IPS-18a (cell line): ENCODE results near the gene CYP2C18.
"Not testable (repeated sequence)": the region's sequence is repeated elsewhere in the genome, so short reads cannot be mapped to it uniquely, and the experiment has no call there.

Experiments used
- H3K27ac ChIP-seq: one replicate; pipeline ENCODE4 v1.5.1; 2013; ENCODE audit warnings: low read length
- H3K27me3 ChIP-seq: one replicate; pipeline ENCODE4 v1.6.1; 2013; ENCODE audit warnings: mild to moderate bottlenecking, low read length; ENCODE audit not compliant: control insufficient read depth, insufficient read depth
- H3K36me3 ChIP-seq: one replicate; pipeline ENCODE4 v1.6.1; 2013; ENCODE audit warnings: low read depth, low read length; ENCODE audit not compliant: control insufficient read depth
- H3K4me1 ChIP-seq: one replicate; pipeline ENCODE4 v1.6.1; 2013; ENCODE audit warnings: low read depth, low read length; ENCODE audit not compliant: control insufficient read depth
- H3K4me3 ChIP-seq: one replicate; pipeline ENCODE4 v1.5.1; 2013; ENCODE audit warnings: low read length
- H3K9ac ChIP-seq: one replicate; pipeline ENCODE4 v1.6.1; 2013; ENCODE audit warnings: mild to moderate bottlenecking, low read length, moderate library complexity
- H3K9me3 ChIP-seq: one replicate; pipeline ENCODE4 v1.6.1; 2013; ENCODE audit warnings: low read depth, low read length; ENCODE audit not compliant: control insufficient read depth

The CYP2C18 gene

DNA sequence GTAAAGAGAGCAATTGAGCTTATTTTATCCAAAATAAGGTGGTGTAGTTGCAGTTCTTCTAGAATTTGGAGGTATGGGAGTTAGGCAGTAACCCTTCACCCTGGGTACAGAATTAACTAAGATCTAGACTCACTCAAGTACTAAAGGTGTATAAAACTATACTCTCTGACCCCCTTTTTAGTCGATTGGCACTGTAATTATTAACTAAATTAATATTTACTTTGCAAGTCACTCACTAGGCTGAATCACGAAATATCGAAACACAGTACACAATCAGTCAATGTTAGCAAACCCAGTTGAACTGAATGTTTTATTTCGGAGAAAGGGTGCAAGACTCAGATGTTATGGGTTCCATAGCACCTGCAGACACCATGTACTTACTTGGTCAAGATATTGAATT, 64.3 kb downstream of the CYP2C18 start:
- no peaks in the 10 kb centered on the region for H3K36me3 ChIP-seq
- no peak overlapping the region for H3K27ac ChIP-seq
- H3K9me3 ChIP-seq, result peaks cover 7% of the 10 kb centered on the region
- no peaks in the 10 kb centered on the region for H3K27me3 ChIP-seq
- H3K4me3 ChIP-seq, result no peak overlapping the region
- no peak overlapping the region for H3K9ac ChIP-seq
- H3K4me1 ChIP-seq, result no peaks in the 10 kb centered on the region

DNA sequence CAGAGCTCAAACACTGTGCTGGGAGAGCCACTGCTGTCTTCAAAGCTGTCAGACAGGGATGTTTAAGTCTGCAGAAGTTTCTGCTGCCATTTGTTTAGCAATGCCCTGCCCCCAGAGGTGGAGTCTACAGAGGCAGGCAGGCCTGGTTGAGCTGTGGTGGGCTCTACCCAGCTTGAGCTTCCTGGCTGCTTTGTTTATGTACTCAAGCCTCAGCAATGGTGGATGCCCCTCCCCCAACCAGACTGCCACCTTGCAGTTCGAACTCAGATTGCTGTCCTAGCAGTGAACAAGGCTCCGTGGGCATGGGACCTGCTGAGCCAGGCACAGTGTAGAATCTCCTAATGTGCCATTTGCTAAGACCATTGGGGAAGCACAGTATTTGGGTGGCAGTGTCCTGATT, 74.4 kb downstream of the CYP2C18 start:
- no peak overlapping the region for H3K27ac ChIP-seq
- no peaks in the 10 kb centered on the region for H3K27me3 ChIP-seq
- H3K9ac ChIP-seq, result no peak overlapping the region
- no peaks in the 10 kb centered on the region for H3K36me3 ChIP-seq
- no peaks in the 10 kb centered on the region for H3K9me3 ChIP-seq
- H3K4me3 ChIP-seq, result no peak overlapping the region
- H3K4me1 ChIP-seq, result no peaks in the 10 kb centered on the region

DNA sequence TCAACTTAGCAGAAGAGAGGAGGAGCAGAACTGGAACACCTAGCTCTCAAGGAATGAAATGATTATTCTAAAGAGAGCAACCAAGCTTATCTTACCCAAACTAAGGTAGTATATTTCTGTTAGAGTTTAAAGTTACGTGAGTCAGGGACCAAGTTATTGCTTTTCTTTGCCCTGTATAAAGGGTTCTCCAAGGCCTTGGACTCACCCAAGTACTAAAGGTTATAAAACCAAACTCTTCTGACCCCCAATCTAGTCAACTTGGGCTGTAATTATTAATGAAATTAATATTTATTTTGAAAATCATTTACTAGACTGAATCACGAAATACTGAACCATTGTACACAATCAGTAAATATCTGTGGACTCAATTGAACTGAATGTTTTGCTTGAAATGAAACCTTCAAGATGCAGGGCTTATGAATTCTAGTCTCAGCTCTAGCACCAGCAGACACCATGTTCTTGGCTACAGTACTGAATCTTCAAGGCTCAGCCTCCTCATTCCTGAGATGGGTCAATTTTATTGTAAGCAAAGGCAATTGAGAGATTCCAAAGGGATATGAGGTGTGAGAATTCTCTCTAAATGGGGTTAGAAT, 77.2 kb downstream of the CYP2C18 start:
- Histone ChIP-seq H3K36me3 (no peaks in the 10 kb centered on the region), H3K9ac (no peak overlapping the region), H3K4me3 (no peak overlapping the region), H3K27ac (no peak overlapping the region), H3K4me1 (no peaks in the 10 kb centered on the region), H3K27me3 (no peaks in the 10 kb centered on the region), H3K9me3 (no peaks in the 10 kb centered on the region)

DNA sequence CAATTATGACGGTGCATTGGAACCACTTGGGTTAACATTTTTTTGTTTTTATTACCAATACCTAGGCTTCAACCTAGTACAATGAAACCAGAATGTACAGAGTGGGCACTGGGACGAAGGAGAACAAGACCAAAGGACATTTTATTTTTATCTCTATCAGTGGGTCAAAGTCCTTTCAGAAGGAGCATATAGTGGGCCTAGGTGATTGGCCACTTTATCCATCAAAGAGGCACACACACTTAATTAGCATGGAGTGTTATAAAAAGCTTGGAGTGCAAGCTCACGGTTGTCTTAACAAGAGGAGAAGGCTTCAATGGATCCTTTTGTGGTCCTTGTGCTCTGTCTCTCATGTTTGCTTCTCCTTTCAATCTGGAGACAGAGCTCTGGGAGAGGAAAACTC, 78.9 kb downstream of the CYP2C18 start, which contains the start of gene CYP2C19:
CYP2C19 (plus strand) TSS at position 289 of the 400 bp plus-strand sequence; CDS start at position 314, 25 bp downstream.
- Histone ChIP-seq H3K4me1 (no peaks in the 10 kb centered on the region), H3K36me3 (no peaks in the 10 kb centered on the region), H3K27ac (no peak within 1 kb of the TSS), H3K27me3 (no peaks in the 10 kb centered on the region), H3K9ac (no peak within 1 kb of the TSS), H3K9me3 (no peaks in the 10 kb centered on the region), H3K4me3 (no peak within 1 kb of the TSS)

DNA sequence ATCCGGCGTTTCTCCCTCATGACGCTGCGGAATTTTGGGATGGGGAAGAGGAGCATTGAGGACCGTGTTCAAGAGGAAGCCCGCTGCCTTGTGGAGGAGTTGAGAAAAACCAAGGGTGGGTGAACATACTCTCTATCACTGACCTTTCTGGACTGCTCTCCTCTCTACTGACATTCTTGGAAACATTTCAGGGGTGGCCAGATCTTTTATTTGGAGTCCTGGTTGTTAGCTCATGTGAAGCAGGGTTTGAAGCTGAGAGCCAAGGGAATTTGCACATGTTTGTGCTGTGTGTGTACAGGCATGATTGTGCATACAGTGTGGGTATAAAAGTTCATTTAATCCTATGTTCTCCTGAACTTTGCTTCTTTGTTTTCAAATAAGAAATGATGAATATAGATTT, 91.9 kb downstream of the CYP2C18 start:
- not testable (repeated sequence) for H3K27ac ChIP-seq, H3K9ac ChIP-seq, H3K4me1 ChIP-seq, H3K36me3 ChIP-seq, H3K4me3 ChIP-seq, H3K9me3 ChIP-seq, H3K27me3 ChIP-seq

DNA sequence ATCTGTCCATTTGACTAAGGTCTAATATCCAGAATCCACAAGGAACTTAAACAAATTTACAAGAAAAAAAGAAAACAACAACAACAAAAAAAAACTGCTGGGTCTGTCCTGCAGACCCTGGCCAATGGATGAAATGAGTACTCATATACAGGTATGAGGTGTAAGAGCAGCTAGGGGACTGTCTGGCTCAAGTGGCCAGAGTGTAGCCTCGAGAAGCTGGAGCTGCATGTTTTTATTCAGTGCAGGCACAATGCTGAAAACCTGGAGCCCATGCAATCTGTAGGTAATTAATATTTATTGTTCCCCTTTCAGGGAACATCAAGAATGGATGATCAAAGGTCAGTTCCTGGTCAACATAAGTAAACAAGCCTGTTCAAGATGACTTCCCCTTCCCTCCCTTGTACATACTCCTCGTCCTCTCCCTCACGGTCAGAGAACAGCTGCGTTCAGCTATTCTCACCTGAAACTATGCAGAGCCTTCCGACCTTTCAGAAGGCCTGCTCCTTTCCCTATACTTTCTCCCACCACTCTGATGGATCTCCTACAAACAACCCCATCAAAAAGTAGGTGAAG, 94.4 kb downstream of the CYP2C18 start:
- Histone ChIP-seq H3K27me3 (no peaks in the 10 kb centered on the region), H3K27ac (no peak overlapping the region), H3K4me1 (no peaks in the 10 kb centered on the region), H3K36me3 (no peaks in the 10 kb centered on the region), H3K4me3 (no peak overlapping the region), H3K9ac (no peak overlapping the region), H3K9me3 (no peaks in the 10 kb centered on the region)

DNA sequence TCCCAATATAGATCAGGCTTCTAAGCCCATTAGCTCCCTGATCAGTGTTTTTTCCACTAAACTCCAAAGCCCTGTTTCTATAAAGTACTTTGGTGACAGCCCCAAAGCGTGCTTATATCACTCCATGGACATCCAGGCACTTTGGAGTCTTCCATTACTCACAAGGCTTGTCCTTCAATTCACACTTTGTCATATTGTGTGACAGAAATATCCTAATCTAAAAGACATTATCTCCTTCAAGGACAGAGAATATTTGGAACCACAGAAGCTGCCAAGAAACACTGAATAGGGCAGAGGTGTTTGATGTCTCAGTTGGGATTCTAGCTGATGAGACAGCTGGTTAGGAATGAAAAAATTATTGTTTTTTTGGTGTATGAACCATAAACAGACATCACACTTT, 97.3 kb downstream of the CYP2C18 start:
- H3K27me3 ChIP-seq, result no peaks in the 10 kb centered on the region
- H3K27ac ChIP-seq, result no peak overlapping the region
- H3K4me1 ChIP-seq, result no peaks in the 10 kb centered on the region
- H3K4me3 ChIP-seq, result no peak overlapping the region
- H3K9ac ChIP-seq, result no peak overlapping the region
- H3K36me3 ChIP-seq, result no peaks in the 10 kb centered on the region
- H3K9me3 ChIP-seq, result no peaks in the 10 kb centered on the region

DNA sequence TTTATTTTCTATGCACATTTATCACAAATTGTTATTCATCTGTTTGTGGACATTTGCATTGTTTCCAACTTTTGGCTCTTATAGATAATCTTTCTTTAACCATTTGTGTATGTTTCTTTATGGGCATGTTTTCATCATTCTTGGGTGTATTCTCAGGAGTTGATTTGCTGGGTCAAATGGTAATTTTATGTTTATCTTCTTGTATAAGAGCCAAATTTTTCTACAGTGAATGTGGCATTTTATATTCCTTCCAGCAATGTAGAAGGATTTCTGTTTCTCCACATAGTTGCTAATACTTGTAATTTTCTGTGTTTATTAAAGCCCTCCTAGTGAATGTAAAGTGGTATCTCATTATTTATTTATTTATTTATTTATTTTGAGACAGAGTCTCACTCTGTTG, 100.7 kb downstream of the CYP2C18 start:
- no peak overlapping the region for H3K4me3 ChIP-seq
- no peaks in the 10 kb centered on the region for H3K27me3 ChIP-seq
- H3K4me1 ChIP-seq, result no peaks in the 10 kb centered on the region
- H3K36me3 ChIP-seq, result no peaks in the 10 kb centered on the region
- H3K27ac ChIP-seq, result no peak overlapping the region
- H3K9ac ChIP-seq, result no peak overlapping the region
- no peaks in the 10 kb centered on the region for H3K9me3 ChIP-seq

DNA sequence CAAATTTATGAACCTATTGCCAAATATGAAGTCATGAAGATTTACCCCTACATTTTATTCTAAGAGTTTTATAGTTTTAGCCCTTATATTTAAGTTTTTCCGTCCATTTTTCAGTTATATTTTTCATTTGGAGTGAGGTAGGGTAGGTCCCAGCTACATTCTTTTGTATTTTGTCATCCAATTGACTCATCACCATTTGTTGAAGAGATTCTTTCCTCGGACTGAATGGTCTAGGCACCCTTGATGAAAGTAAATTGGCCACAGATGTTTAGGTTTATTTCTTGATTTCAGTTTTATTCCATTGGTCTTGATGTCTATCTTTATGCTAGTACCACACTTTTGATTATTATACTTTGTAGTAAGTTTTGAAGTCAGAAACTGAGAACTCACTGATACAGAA, 101.7 kb downstream of the CYP2C18 start:
- Histone ChIP-seq H3K4me1 (no peaks in the 10 kb centered on the region), H3K4me3 (no peak overlapping the region), H3K9ac (no peak overlapping the region), H3K27me3 (no peaks in the 10 kb centered on the region), H3K36me3 (no peaks in the 10 kb centered on the region), H3K27ac (no peak overlapping the region), H3K9me3 (no peaks in the 10 kb centered on the region)
